ENCODE data around the gene IMMP2L.

DNA sequence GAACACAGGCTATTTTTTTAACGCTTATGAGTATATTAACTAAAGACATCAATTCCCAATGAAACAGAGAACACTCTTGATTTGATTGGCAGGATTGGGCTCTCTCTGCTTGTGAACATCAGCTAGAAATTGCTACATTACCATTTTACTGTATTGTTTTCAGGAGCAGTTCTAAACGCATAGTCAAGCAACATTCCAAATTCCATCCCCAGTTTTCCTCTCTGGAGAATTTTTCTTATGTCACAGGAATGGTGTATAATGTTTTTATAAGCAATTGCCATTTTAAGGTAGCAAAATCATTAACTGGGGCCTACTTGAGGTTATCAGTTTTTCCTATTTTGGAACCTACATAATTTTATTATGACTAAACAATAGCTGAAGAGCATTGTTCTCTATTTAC is 748.3 kb downstream of the IMMP2L start:
- no peak for TF ChIP-seq CTCF (IDR thresholded peaks at IDR 0.05; ENCODE audit: borderline replicate concordance, extremely low read depth, low read length, poor library complexity, severe bottlenecking)
- TF ChIP-seq EZH2 (IDR thresholded peaks at IDR 0.05; ENCODE audit: borderline replicate concordance, low read depth, low read length, severe bottlenecking), result no peak
